ENCODE measurements around the gene ZNF595. TPM values are rescaled to one million over a fixed set of nuclear protein-coding genes. Genes with fewer than 3 reads are reported as not detected.
"Not testable (repeated sequence)": the region's sequence is repeated elsewhere in the genome, so short reads cannot be mapped to it uniquely, and the experiment has no call there.

The ZNF595 gene
- total RNA-seq (15.3 and 27.7 TPM in 2 replicates), polyA plus RNA-seq (13.5 and 21.6 TPM in 2 replicates)

GRCh38 chr4:52804-53479 lies at the start of gene ZNF595:
ZNF595 (plus strand) TSS chr4:53321; CDS start chr4:53489, 168 bp downstream.
- H3K27ac ChIP-seq; H3K27me3 ChIP-seq; H3K4me1 ChIP-seq (ENCODE audit: low read depth); H3K9me3 ChIP-seq (ENCODE audit: low read depth); H3K36me3 ChIP-seq; DNase-seq (ENCODE audit: low read depth in 1 of 2, low spot score in 1 of 2): not testable (repeated sequence)
- peak within 1 kb of the TSS; percentile 13 for H3K4me3 ChIP-seq

DNA sequence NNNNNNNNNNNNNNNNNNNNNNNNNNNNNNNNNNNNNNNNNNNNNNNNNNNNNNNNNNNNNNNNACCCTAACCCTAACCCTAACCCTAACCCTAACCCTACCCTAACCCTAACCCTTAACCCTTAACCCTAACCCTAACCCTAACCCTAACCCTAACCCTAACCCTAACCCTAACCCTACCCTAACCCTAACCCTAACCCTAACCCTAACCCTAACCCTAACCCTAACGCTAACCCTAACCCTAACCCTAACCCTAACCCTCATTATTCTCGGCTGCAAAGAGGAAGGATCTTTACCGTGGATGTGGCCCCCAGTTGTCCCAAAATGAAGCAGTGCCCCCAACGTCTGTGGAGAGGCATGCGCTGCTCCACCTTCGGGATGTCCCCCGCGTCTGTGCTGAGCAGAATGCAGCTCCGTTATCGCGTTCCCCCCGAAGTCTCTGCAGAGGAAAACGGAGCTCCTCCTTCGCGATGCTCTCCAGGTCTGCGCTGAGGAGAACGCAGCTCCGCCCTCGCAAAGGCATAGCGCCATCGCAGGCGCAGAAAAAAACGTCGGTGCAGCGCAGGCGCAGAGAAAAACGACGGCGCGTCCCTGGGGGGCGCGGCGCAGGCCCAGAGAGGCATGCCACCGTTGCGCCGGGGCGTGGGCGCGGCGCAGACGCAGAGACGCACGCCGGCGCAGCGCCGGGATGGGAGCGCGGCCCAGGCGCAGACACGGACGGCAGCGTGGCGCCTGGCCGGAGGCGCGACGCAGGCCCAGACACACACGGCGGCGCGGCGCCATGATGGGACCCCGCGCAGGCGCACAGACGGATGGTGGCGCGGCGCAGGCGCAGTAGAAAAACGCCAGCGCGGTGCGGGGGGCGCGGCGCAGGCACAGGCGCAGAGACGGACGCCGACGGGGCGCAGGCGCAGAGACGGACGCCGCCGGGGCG lies 42.9 kb upstream of the ZNF595 start:
- not testable (repeated sequence) for H3K36me3 ChIP-seq; H3K27ac ChIP-seq; H3K4me3 ChIP-seq; H3K27me3 ChIP-seq; H3K9me3 ChIP-seq (ENCODE audit: low read depth); H3K4me1 ChIP-seq (ENCODE audit: low read depth)
- peak in 1 of 2 donors; percentile 5 for DNase-seq (ENCODE audit: low read depth in 1 of 2, low spot score in 1 of 2)

- not testable (repeated sequence) for H3K27me3 ChIP-seq; H3K36me3 ChIP-seq; DNase-seq (ENCODE audit: low read depth in 1 of 2, low spot score in 1 of 2); H3K4me3 ChIP-seq; H3K9me3 ChIP-seq (ENCODE audit: low read depth); H3K4me1 ChIP-seq (ENCODE audit: low read depth); H3K27ac ChIP-seq
Measured at GRCh38 chr4:11095-11815, 41.9 kb upstream of the ZNF595 start.

GRCh38 chr4:11816-12417 lies 41.2 kb upstream of the ZNF595 start:
- not testable (repeated sequence) for H3K9me3 ChIP-seq (ENCODE audit: low read depth); H3K27ac ChIP-seq; DNase-seq (ENCODE audit: low read depth in 1 of 2, low spot score in 1 of 2); H3K4me1 ChIP-seq (ENCODE audit: low read depth); H3K27me3 ChIP-seq; H3K4me3 ChIP-seq; H3K36me3 ChIP-seq

DNA sequence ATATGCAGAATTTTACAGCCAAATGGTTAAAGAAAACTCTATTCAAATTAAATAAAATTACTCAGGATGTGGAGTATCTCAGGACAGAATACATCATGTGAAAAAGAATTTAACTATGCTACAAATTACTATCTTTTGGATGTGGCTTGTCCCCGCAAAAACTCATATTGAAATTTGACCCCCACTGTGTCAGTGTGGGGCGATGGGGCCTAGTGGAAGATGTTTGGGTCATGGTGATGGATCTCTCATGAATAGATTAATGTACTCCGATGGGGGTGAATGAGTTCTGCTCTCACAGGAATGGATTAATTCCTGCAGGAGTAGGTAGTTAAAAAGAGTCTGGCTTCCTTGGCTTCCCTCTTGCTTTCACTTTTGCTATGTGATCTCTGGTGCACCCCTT lies 35.0 kb upstream of the ZNF595 start:
- not testable (repeated sequence) for H3K4me1 ChIP-seq (ENCODE audit: low read depth); H3K4me3 ChIP-seq; H3K36me3 ChIP-seq; DNase-seq (ENCODE audit: low read depth in 1 of 2, low spot score in 1 of 2); H3K9me3 ChIP-seq (ENCODE audit: low read depth); H3K27me3 ChIP-seq; H3K27ac ChIP-seq

DNA sequence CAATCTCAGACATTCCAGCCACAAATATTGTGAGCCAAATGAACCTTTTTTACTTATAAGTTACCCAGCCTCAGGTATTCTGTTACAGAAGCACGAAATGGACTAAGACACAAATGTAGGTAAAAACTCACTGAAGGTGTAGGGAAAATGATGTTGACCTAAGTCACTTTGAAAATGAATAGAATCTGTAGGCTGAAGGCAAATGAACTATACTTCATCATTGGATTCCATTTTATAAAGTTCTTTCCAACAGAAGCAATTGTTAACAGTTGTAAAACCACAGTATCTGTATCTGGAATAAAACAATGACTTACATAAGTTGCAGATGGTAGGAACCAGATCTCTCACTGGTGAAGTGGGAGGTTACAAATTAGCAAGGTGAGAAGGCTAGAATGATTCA lies 34.5 kb upstream of the ZNF595 start:
- H3K36me3 ChIP-seq; H3K4me1 ChIP-seq (ENCODE audit: low read depth); H3K4me3 ChIP-seq; H3K27ac ChIP-seq; DNase-seq (ENCODE audit: low read depth in 1 of 2, low spot score in 1 of 2); H3K9me3 ChIP-seq (ENCODE audit: low read depth); H3K27me3 ChIP-seq: not testable (repeated sequence)

GRCh38 chr4:22882-23281 lies 30.2 kb upstream of the ZNF595 start:
- H3K4me1 ChIP-seq (ENCODE audit: low read depth); H3K36me3 ChIP-seq; DNase-seq (ENCODE audit: low read depth in 1 of 2, low spot score in 1 of 2); H3K27me3 ChIP-seq; H3K27ac ChIP-seq; H3K4me3 ChIP-seq; H3K9me3 ChIP-seq (ENCODE audit: low read depth): not testable (repeated sequence)

DNA sequence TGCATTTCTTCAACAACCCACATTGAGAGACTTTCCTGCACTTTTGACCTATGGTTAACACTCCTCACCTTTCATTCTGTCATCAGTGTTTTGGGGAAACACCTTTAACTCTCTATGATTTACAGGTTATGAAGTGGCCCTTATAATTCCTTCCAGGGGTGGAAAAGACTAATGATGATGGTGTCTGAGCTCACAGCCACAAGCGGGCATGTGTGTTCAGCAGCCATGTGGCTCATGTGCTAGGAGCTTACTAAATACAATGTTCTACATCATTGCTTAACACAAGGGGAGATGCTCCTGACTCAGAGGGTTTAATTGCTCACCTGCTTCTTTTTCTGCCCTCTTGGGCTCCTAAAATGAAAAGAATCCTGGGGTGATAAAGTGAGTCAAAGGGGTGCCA lies 28.8 kb upstream of the ZNF595 start:
- H3K4me1 ChIP-seq (ENCODE audit: low read depth); H3K9me3 ChIP-seq (ENCODE audit: low read depth); H3K36me3 ChIP-seq; H3K27me3 ChIP-seq; H3K27ac ChIP-seq; H3K4me3 ChIP-seq; DNase-seq (ENCODE audit: low read depth in 1 of 2, low spot score in 1 of 2): not testable (repeated sequence)

DNA sequence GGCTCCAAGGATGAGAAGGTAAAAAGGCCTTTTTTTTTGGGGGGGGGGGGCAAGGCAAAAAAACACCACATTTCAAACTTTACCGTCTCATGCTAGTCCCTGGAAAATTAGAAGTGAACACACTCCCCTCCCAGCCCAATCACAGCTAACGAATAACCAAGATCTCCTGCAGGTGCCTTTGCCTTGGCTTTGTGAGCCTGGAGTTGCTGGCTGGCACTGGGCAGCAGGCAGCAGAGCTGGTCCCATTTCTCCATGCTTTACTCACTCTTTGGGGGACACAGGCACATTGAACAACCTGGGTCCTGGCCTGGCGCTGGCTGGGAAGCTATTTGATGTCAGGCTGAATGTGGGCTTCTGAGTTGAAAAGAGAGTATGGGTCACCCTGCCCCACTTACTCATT lies 25.6 kb upstream of the ZNF595 start:
- H3K27me3 ChIP-seq; H3K27ac ChIP-seq; H3K4me3 ChIP-seq; DNase-seq (ENCODE audit: low read depth in 1 of 2, low spot score in 1 of 2); H3K36me3 ChIP-seq; H3K9me3 ChIP-seq (ENCODE audit: low read depth); H3K4me1 ChIP-seq (ENCODE audit: low read depth): not testable (repeated sequence)

- H3K27me3 ChIP-seq; H3K4me3 ChIP-seq; H3K4me1 ChIP-seq (ENCODE audit: low read depth); H3K9me3 ChIP-seq (ENCODE audit: low read depth); H3K27ac ChIP-seq; H3K36me3 ChIP-seq; DNase-seq (ENCODE audit: low read depth in 1 of 2, low spot score in 1 of 2): not testable (repeated sequence)
Measured at GRCh38 chr4:28767-29542, 24.2 kb upstream of the ZNF595 start.

DNA sequence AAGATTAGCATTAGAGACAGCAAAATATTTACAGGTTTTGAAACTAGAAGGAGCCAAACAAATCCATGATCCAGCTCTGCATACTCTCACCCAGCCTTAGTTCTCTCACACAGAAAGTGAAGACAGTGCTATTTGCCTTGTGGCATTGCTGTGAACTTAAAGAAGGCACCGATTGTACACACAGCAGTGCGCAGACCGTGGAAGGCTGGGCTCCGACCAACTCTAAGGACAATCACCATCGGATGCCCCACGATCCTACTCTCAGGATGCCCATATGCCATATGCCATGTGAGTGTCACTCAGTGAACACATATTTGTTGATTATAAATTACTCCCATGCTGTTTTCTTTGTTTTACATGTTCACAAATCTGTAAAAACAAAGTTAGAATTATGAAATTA lies 19.8 kb upstream of the ZNF595 start:
- not testable (repeated sequence) for DNase-seq (ENCODE audit: low read depth in 1 of 2, low spot score in 1 of 2); H3K27ac ChIP-seq

GRCh38 chr4:36559-37415 lies 16.3 kb upstream of the ZNF595 start:
- not testable (repeated sequence) for H3K27me3 ChIP-seq; H3K4me1 ChIP-seq (ENCODE audit: low read depth); H3K36me3 ChIP-seq; DNase-seq (ENCODE audit: low read depth in 1 of 2, low spot score in 1 of 2); H3K4me3 ChIP-seq; H3K9me3 ChIP-seq (ENCODE audit: low read depth); H3K27ac ChIP-seq

More for the DNA sequence above, 19.8 kb upstream of the ZNF595 start:
- H3K36me3 ChIP-seq; H3K4me3 ChIP-seq; H3K27me3 ChIP-seq; H3K4me1 ChIP-seq (ENCODE audit: low read depth); H3K9me3 ChIP-seq (ENCODE audit: low read depth): not testable (repeated sequence)

Measured in cardiac muscle cell (in vitro differentiated cells and primary cell).